ENCODE data around the gene MEI4.

Gene MEI4

GRCh38 chr6:77652739-77653138, at the start of gene MEI4:
Gene MEI4, plus strand, starts transcription at chr6:77653039. Its CDS starts 37,633 bp downstream, at chr6:77690672.
- no peaks in the 10 kb centered on the region for H3K27me3 ChIP-seq (ENCODE audit: insufficient read depth, low read length)
- H3K4me3 ChIP-seq (ENCODE audit: low read length): no peak within 1 kb of the TSS
- H3K4me1 ChIP-seq (ENCODE audit: insufficient read depth, low read length): no peaks in the 10 kb centered on the region
- H3K9me3 ChIP-seq (ENCODE audit: low read length): no peaks in the 10 kb centered on the region
- no peak within 1 kb of the TSS for H2AFZ ChIP-seq (ENCODE audit: low read depth, low read length)
- no peaks in the 10 kb centered on the region for H3K36me3 ChIP-seq (ENCODE audit: insufficient read depth, low read length)

- Histone ChIP-seq H3K9me3 (ENCODE audit: low read length) (no peaks in the 10 kb centered on the region), H3K4me1 (ENCODE audit: insufficient read depth, low read length) (no peaks in the 10 kb centered on the region), H2AFZ (ENCODE audit: low read depth, low read length) (no peak overlapping the region), H3K27me3 (ENCODE audit: insufficient read depth, low read length) (no peaks in the 10 kb centered on the region), H3K4me3 (ENCODE audit: low read length) (no peak overlapping the region), H3K36me3 (ENCODE audit: insufficient read depth, low read length) (no peaks in the 10 kb centered on the region)
Measured at GRCh38 chr6:77604476-77604875, 48.4 kb upstream of the MEI4 start.

- no peak overlapping the region for H2AFZ ChIP-seq (ENCODE audit: low read depth, low read length)
- no peaks in the 10 kb centered on the region for H3K27me3 ChIP-seq (ENCODE audit: insufficient read depth, low read length)
- no peaks in the 10 kb centered on the region for H3K36me3 ChIP-seq (ENCODE audit: insufficient read depth, low read length)
- no peak overlapping the region for H3K4me3 ChIP-seq (ENCODE audit: low read length)
- no peaks in the 10 kb centered on the region for H3K9me3 ChIP-seq (ENCODE audit: low read length)
- H3K4me1 ChIP-seq (ENCODE audit: insufficient read depth, low read length): no peaks in the 10 kb centered on the region
Measured at GRCh38 chr6:77607004-77607403, 45.8 kb upstream of the MEI4 start.

- Histone ChIP-seq H3K4me1 (ENCODE audit: insufficient read depth, low read length) (no peaks in the 10 kb centered on the region), H3K4me3 (ENCODE audit: low read length) (no peak overlapping the region), H3K27me3 (ENCODE audit: insufficient read depth, low read length) (no peaks in the 10 kb centered on the region), H3K9me3 (ENCODE audit: low read length) (no peaks in the 10 kb centered on the region), H2AFZ (ENCODE audit: low read depth, low read length) (no peak overlapping the region), H3K36me3 (ENCODE audit: insufficient read depth, low read length) (no peaks in the 10 kb centered on the region)
Measured at GRCh38 chr6:77609106-77609505, 43.7 kb upstream of the MEI4 start.

GRCh38 chr6:77619114-77619513, 33.7 kb upstream of the MEI4 start:
- H3K36me3 ChIP-seq (ENCODE audit: insufficient read depth, low read length): no peaks in the 10 kb centered on the region
- H3K27me3 ChIP-seq (ENCODE audit: insufficient read depth, low read length): no peaks in the 10 kb centered on the region
- H3K4me1 ChIP-seq (ENCODE audit: insufficient read depth, low read length): no peaks in the 10 kb centered on the region
- H2AFZ ChIP-seq (ENCODE audit: low read depth, low read length): no peak overlapping the region
- H3K4me3 ChIP-seq (ENCODE audit: low read length): no peak overlapping the region
- H3K9me3 ChIP-seq (ENCODE audit: low read length): no peaks in the 10 kb centered on the region

- Histone ChIP-seq H3K9me3 (ENCODE audit: low read length) (no peaks in the 10 kb centered on the region), H3K4me3 (ENCODE audit: low read length) (no peak overlapping the region), H3K27me3 (ENCODE audit: insufficient read depth, low read length) (no peaks in the 10 kb centered on the region), H3K4me1 (ENCODE audit: insufficient read depth, low read length) (no peaks in the 10 kb centered on the region), H3K36me3 (ENCODE audit: insufficient read depth, low read length) (no peaks in the 10 kb centered on the region), H2AFZ (ENCODE audit: low read depth, low read length) (no peak overlapping the region)
Measured at GRCh38 chr6:77620278-77620882, 32.5 kb upstream of the MEI4 start.

GRCh38 chr6:77624515-77624914, 28.3 kb upstream of the MEI4 start:
- Histone ChIP-seq H3K27me3 (ENCODE audit: insufficient read depth, low read length) (no peaks in the 10 kb centered on the region), H3K36me3 (ENCODE audit: insufficient read depth, low read length) (no peaks in the 10 kb centered on the region), H3K9me3 (ENCODE audit: low read length) (no peaks in the 10 kb centered on the region), H2AFZ (ENCODE audit: low read depth, low read length) (no peak overlapping the region), H3K4me1 (ENCODE audit: insufficient read depth, low read length) (no peaks in the 10 kb centered on the region), H3K4me3 (ENCODE audit: low read length) (no peak overlapping the region)

- Histone ChIP-seq H2AFZ (ENCODE audit: low read depth, low read length) (no peak overlapping the region), H3K4me3 (ENCODE audit: low read length) (no peak overlapping the region), H3K27me3 (ENCODE audit: insufficient read depth, low read length) (no peaks in the 10 kb centered on the region), H3K36me3 (ENCODE audit: insufficient read depth, low read length) (no peaks in the 10 kb centered on the region), H3K9me3 (ENCODE audit: low read length) (no peaks in the 10 kb centered on the region), H3K4me1 (ENCODE audit: insufficient read depth, low read length) (no peaks in the 10 kb centered on the region)
Measured at GRCh38 chr6:77626426-77626825, 26.4 kb upstream of the MEI4 start.

- Histone ChIP-seq H3K36me3 (ENCODE audit: insufficient read depth, low read length) (no peaks in the 10 kb centered on the region), H3K27me3 (ENCODE audit: insufficient read depth, low read length) (no peaks in the 10 kb centered on the region), H3K9me3 (ENCODE audit: low read length) (no peaks in the 10 kb centered on the region), H3K4me3 (ENCODE audit: low read length) (no peak overlapping the region), H3K4me1 (ENCODE audit: insufficient read depth, low read length) (no peaks in the 10 kb centered on the region), H2AFZ (ENCODE audit: low read depth, low read length) (no peak overlapping the region)
Measured at GRCh38 chr6:77630014-77630413, 22.8 kb upstream of the MEI4 start.

GRCh38 chr6:77633471-77633870, 19.4 kb upstream of the MEI4 start:
- Histone ChIP-seq H2AFZ (ENCODE audit: low read depth, low read length) (no peak overlapping the region), H3K27me3 (ENCODE audit: insufficient read depth, low read length) (no peaks in the 10 kb centered on the region), H3K4me1 (ENCODE audit: insufficient read depth, low read length) (no peaks in the 10 kb centered on the region), H3K36me3 (ENCODE audit: insufficient read depth, low read length) (no peaks in the 10 kb centered on the region), H3K9me3 (ENCODE audit: low read length) (no peaks in the 10 kb centered on the region), H3K4me3 (ENCODE audit: low read length) (no peak overlapping the region)

GRCh38 chr6:77633993-77634715, 18.7 kb upstream of the MEI4 start:
- H3K27me3 ChIP-seq (ENCODE audit: insufficient read depth, low read length): no peaks in the 10 kb centered on the region
- H3K4me1 ChIP-seq (ENCODE audit: insufficient read depth, low read length): no peaks in the 10 kb centered on the region
- H3K36me3 ChIP-seq (ENCODE audit: insufficient read depth, low read length): no peaks in the 10 kb centered on the region
- H3K4me3 ChIP-seq (ENCODE audit: low read length): no peak overlapping the region
- no peaks in the 10 kb centered on the region for H3K9me3 ChIP-seq (ENCODE audit: low read length)
- no peak overlapping the region for H2AFZ ChIP-seq (ENCODE audit: low read depth, low read length)

- H3K36me3 ChIP-seq (ENCODE audit: insufficient read depth, low read length): no peaks in the 10 kb centered on the region
- no peaks in the 10 kb centered on the region for H3K27me3 ChIP-seq (ENCODE audit: insufficient read depth, low read length)
- H3K4me1 ChIP-seq (ENCODE audit: insufficient read depth, low read length): no peaks in the 10 kb centered on the region
- H3K4me3 ChIP-seq (ENCODE audit: low read length): no peak overlapping the region
- no peak overlapping the region for H2AFZ ChIP-seq (ENCODE audit: low read depth, low read length)
- no peaks in the 10 kb centered on the region for H3K9me3 ChIP-seq (ENCODE audit: low read length)
Measured at GRCh38 chr6:77638129-77638830, 14.6 kb upstream of the MEI4 start.

- Histone ChIP-seq H3K4me1 (ENCODE audit: insufficient read depth, low read length) (no peaks in the 10 kb centered on the region), H2AFZ (ENCODE audit: low read depth, low read length) (no peak overlapping the region), H3K9me3 (ENCODE audit: low read length) (no peaks in the 10 kb centered on the region), H3K27me3 (ENCODE audit: insufficient read depth, low read length) (no peaks in the 10 kb centered on the region), H3K4me3 (ENCODE audit: low read length) (no peak overlapping the region), H3K36me3 (ENCODE audit: insufficient read depth, low read length) (no peaks in the 10 kb centered on the region)
Measured at GRCh38 chr6:77644102-77644705, 8.6 kb upstream of the MEI4 start.

All from neuron (in vitro differentiated cells).